SIG-M5 (cell line): ENCODE data around the gene NADK2.
A peak's percentile ranks its signal among the peaks of the same experiment; 100 is the strongest.

ENCODE experiments used
- DNase-seq: peaks from one replicate; lab custom pipeline; 2025; lab: John Stamatoyannopoulos, UW

The NADK2 gene

DNA sequence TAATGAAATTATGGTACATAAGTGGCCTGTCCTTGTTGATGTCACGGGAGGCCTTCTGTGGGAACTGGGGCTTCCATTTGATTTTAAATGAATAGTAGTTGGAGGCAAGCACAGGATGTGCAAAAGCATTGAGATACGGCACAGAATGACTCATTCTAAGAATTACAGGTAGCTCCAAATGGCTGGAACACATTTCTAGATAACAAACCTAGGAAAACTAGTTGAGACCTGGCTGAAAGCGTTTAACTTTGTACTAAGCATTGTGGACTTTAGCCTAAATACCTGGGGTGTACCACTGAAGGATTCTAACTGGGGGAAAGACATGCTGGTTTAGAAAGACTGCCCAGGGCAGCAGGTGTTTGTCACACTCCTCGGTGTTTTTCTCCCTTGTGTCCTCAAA is 80.4 kb downstream of the NADK2 start:
- no peak for DNase-seq

DNA sequence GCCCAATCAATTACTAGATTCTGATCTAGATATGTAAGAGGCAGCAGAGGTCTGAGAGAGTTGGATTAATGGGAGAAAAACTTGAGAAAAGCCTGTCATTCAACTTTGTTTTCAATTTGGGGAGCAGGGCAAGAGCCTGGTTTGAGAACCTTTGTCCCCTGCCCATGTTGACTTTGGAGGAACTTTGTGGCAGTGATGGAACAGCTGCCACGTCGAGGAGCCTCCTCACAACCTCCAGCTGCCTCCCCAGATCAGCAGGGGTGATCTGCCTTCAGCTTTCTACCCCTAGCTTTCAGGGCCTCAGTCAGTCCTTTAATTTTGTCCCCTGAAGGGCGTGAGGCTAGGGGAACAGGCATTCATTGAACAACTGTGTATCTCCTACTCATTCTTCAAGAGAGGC is 81.1 kb downstream of the NADK2 start:
- DNase-seq, result no peak

DNA sequence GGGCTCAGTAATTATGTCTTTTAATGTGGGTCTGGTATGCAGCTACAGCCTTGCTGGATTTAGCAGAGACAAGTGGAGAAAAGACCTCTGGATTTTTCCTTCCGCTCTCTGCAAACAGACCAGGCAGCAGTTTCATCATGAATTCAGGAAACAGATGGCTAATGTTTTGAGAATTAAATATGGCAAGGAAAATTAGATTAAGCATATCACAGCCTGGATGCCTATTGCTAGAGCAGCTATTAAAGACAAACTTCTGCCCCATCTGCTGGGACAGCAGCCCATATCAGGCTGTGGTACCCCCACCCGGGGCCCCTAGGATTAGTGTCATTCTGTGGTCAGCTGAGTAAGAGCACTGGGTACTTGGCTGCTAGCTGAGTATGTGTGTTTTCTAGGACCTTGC is 83.6 kb downstream of the NADK2 start:
- no peak for DNase-seq

DNA sequence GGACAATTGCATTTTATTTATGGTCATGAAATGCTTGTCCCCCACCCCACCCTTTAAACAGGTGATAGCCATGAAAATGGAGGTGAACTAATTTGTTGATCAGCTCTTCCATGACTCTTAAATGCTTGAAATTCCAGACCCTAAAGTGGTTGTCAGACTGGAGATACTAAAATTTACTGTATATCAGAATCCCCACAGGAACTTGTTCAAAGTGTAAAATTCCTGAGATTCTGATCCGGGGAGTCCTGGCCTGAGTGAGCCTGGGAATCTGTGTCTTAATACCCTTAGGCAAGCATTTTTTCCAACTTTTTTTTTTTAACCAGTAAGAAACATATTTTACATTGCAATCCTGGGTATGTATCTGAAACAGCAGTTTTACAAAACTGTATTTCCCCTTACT is 85.1 kb downstream of the NADK2 start:
- DNase-seq, result no peak

DNA sequence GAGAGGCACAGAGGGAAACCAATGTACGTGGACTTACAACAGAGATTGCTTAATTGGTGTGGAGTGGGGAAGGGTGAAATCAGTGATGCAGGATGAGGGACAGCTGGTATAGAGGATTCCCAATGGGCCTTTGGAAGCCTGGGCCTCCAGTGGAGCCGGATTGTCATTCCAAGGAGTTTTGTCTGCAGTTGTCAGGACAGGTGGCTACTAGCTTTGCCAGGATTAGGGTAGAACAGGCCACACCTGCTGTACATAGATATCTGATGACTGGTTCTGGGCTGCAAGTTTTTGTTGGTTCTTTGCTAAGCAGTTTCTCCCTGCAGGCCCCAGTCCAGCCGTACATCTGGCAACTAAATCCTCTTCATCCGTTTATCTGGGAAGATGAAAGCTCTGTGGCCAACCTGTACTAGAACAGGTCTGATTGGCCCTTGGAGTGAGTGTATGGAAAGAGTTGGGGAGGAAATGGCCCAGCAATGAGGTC is 85.6 kb downstream of the NADK2 start:
- DNase-seq, result no peak

DNA sequence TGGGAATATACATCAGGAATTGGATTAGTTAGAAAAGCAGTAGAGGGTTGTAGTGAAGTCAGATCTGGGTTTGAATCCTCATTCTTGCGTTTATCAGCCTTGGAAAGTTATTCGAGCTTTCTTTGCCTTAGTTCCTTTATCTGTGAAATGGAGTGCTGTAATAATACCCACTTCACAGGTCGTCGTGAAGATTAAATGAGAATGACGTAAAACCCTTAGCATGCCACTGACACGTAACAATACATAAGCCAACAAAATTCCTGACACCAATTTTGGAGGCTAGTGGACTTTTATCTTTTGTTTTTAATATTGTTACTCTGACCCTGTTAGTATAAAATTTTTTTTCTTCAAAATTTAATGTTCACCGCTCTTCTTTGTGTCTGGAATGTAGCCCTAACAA is 86.4 kb downstream of the NADK2 start:
- DNase-seq, result no peak

DNA sequence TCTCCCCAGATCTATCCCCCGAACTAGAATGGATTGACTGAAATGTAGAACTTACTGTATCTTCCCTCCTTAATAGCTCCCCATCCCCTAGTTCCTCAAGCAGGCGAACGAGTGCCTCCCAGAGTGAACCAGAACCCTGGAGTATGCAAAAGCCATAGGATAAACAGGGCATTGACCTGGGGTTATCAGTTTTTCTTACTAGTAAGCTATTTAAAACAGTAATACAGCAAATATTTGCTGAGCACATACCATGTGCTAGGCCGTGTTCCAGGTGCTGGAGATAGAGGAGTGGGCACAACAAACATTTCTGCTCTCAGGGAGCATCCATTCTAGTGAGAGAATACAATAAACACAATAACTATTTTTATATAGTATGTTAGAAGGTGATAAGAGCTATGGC is 88.0 kb downstream of the NADK2 start:
- DNase-seq, result no peak

DNA sequence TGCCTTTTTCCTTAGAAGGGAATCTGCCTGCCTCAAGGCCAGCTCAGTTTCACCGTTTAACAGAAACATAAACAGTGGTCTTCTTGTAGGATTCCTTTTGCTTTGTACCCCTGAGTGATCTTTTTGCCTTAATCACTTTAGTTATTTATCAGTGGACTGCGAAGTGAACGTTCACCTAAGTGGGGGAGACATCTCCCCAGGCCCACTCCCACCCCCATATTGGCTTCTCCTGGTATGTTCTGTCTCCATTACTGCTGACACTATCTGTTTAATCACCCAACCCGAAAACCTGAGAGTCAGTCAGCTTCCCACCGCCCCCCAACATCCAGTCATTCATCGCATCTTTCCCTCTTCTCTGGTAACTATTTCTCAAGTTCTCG is 88.4 kb downstream of the NADK2 start:
- no peak for DNase-seq

DNA sequence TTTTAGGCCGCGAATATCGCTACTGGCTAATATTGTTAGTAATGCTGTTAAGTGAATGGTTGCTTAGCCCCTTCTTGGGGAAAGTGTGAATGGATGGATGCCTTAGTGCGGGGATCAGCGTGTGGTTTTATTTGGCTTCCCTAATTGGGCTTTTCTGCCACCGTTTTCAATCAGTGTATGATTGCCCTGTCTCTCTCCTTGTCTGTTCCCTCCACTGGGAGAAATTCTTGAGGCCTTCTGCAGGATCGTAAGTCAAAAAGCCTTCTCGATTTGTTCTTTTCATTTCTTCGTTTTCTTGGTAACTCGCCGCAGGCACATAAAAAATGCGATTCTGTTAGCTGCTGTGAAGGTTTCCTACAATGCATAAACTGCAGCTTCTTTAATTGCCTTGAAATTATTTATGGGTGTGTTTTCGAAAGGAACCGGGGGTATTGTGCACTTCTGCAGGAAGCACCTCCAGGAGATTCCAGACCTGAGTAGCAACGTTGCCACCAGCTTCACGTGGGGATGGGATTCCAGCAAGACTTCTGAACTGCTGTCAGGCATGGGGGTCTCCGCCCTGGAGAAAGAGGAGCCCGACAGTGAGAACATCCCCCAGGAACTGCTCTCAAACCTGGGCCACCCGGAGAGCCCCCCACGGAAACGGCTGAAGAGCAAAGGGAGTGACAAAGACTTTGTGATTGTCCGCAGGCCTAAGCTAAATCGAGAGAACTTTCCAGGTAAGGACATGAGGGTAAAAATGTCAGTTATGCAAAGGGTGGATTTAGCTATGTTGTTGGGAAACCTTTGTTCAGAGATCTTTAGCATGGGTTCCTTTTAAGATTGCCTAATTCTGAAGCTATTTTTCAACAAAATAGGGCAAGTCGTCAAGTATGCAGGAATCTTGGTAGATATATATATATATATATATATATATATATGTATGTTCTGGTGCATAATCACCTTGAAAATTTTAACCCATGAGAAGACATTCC is 89.1 kb downstream of the NADK2 start:
- DNase-seq, result no peak

DNA sequence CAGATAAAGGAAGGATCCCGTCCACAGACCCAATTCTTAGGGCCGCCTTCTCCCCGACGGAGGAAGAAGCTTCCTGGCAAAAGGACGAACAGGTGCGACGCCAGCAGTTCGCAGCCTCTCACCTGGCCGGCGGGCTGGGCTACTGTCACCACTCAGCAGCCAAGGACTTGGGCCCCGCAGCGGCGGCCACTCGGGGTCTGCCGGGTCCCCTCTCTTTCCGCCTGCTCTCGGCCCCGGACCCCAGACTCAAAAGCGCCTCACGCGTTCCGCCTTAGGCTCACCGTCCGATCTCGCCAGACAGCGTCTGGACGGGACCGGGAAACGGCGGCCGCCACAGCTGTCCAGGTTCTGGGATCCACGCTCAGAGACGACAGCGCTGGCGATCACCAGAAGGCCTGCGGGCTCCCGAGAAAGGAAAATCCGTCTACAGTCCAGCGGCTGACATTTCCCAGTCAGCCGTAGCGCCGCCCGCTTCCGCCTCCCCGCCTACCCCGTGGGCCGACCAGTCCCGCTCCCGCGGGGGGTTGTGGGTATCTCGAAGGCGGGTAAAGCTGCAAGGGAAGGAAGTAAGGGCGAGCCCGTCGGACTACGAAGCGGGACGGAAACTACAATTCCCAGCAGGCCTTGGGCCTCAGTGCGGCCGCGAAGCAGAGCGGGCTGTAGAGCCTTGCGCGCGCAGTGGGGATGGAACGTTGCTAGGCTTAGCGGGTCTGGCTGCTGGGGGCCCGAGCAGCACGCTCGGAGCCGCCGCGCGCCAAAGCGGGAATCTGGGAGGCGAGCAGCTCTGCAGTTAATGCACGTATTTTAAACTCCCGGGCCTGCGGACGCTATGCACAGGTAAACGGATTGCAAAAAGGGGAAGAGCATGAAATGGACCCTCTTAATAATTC is 90.0 kb downstream of the NADK2 start, which contains the start of the genes LMBRD2 and SKP2:
LMBRD2 (minus strand) TSS at position 454 of the 890 bp plus-strand sequence. CDS start 8,538 bp downstream, outside the sequence.
SKP2 (plus strand) TSS at position 678 of the 890 bp plus-strand sequence; CDS start at position 830, 152 bp downstream.
- DNase-seq, result peak; percentile 90

DNA sequence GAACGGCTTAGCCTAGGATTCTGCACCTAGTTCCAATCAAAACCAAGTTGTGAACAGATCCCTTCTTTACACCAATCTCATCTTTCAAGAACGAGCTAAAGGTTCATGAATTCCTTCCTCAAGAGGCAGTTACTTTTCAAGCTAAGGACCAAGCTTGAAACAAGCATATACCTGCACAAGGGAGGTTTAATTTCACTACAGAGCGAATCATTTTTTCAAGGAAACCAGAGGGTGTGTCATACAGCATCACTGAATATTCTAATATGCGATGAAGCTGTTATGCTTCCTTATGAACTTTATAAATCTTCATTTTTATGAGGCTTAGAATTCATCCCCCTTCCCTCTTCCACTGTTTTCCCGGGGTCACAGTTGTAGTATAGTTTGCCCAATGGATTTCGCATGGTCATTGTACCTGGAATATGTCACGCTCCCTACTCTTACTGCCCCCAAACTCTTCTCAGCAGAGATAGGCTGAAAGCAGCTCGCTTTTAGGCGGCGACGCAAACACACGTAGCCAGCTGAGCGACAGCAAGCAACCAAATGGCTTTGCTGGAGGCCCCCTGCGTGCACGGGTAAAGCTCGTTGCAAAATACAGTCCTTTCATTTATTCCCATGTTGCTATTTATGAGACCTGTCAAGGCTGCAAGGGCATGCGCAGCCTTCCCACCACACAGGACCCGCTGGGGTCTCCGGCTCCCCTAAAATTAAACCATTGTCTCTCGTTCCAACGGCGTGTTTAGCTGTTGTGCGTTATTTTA is 90.9 kb downstream of the NADK2 start:
- peak; percentile 64 for DNase-seq

DNA sequence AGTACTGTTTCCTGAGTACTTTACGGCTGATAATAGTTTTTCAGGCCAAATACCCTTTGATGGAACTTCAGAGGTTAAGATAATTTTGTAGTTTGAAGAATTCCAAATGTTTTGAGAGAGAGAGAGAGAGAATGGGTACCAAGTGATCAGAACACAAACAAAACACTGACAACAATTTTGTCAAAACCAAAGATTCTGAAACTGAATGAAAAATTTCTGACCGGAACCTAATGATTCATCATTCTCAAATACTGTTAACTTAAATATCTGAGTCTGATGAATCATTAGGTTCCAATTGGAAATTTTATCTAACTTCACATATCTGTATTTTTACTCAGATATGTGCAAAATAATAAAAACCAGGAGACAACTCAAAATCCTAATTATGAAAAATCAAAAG is 94.0 kb downstream of the NADK2 start:
- DNase-seq, result no peak

DNA sequence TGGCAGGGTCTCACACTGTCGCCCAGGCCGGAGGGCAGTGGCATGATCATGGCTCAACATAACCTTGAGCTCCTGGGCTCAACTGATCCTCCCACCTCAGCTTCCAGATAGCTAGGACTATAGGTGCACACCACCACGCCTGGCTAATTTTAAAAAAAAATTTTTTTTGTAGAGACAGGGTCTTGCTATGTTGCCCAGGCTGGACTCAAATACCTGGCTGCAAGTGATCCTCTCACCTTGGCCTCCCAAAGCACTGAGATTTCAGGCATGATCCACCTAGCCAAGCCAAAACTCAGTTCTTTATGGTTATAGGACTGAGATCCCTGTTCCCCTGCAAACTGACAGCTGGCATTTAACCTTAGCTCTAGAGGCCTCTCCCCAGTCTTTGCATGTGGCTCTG is 95.3 kb downstream of the NADK2 start:
- no peak for DNase-seq

DNA sequence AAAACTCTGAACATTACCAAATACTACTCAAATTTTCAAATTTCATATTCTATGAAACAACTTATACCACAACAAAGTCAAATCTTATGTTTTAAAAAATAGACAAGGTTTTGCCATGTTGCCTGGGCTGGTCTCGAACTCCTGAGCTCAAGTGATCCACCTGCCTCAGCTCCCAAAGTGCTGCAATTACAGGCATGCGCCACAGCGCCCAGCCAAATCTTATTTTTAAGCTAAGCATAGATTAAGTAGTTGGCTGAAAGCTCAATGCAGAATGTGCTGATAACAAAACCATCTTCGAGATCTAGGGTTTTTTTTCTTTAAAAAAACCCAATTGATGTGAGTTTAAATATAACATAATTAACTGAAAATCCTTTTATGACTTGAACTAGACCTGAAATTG is 96.4 kb downstream of the NADK2 start:
- DNase-seq, result no peak
